B cell (primary cell): Measurements from ENCODE around the gene MLANA. TPM values are rescaled to one million over a fixed set of nuclear protein-coding genes. Genes with fewer than 3 reads are reported as not detected.

Experiments used
- ATAC-seq: fragments of 200-7000 bp; cut with Tn5 transposase; one replicate; pipeline ENCODE4 v1.10.0; 2021; ENCODE audit warnings: low read depth, mild to moderate bottlenecking, moderate number of reproducible peaks, moderate library complexity
- CTCF ChIA-PET: fragments of 350-600 bp; sonication (Branson Sonifier 250); formaldehyde crosslinking; loops from one replicate; lab custom pipeline; 2021; ENCODE audit warnings: antibody characterized with exemption, inconsistent platforms; lab: Charles Lee
- POLR2A ChIA-PET: fragments of 350-600 bp; sonication (Branson Sonifier 250); formaldehyde crosslinking; loops from one replicate; lab custom pipeline; 2021; ENCODE audit warnings: antibody characterized with exemption; lab: Charles Lee
- DNase-seq: peaks from one replicate; pipeline ENCODE4 v3.0.0; 2013
- H2AFZ ChIP-seq: 2 replicates; pipeline ENCODE4 v1.6.1; 2012; ENCODE audit warnings: mild to moderate bottlenecking, low read depth, low read length; ENCODE audit not compliant: insufficient read depth, poor library complexity, severe bottlenecking
- H3K27ac ChIP-seq, 2 donors: 1 replicate in 1 of 2; 2 replicates in 1 of 2; pipeline ENCODE4 v1.5.1; 2012 to 2013; ENCODE audit warnings: low read length in 2 of 2, mild to moderate bottlenecking in 2 of 2, moderate library complexity in 1 of 2
- H3K27me3 ChIP-seq, 4 experiments: fragments of 200-600 bp in 1 of 4; sonication (generic) in 1 of 4; replicated peaks in 1 of 4; 1 replicate in 2 of 4; 2 replicates in 2 of 4; pipeline versions ENCODE4 v1.6.1 to v1.7.0; 2013 to 2016; ENCODE audit warnings: low read length in 3 of 4, mild to moderate bottlenecking in 2 of 4, mixed read lengths in 1 of 4, moderate library complexity in 1 of 4; ENCODE audit not compliant: insufficient read depth in 4 of 4, control insufficient read depth in 3 of 4; ENCODE audit errors: control extremely low read depth in 1 of 4
- H3K36me3 ChIP-seq, 2 experiments: replicated peaks in 1 of 2; 1 replicate in 1 of 2; 2 replicates in 1 of 2; pipeline versions ENCODE4 v1.6.1 to v1.7.1; 2013; ENCODE audit warnings: low read length in 1 of 2; ENCODE audit not compliant: insufficient read depth in 2 of 2, control insufficient read depth in 1 of 2; ENCODE audit errors: control extremely low read depth in 1 of 2, extremely low read depth in 1 of 2
- H3K4me1 ChIP-seq, 2 donors: fragments of 200-600 bp in 1 of 2; sonication (generic) in 1 of 2; 1 replicate in 1 of 2; 2 replicates in 1 of 2; pipeline versions ENCODE4 v1.5.1 to v1.6.1; 2013 to 2017; ENCODE audit warnings: low read length in 2 of 2; ENCODE audit not compliant: control insufficient read depth in 2 of 2, insufficient read depth in 2 of 2
- H3K4me2 ChIP-seq: replicated peaks from 2 replicates; pipeline ENCODE3; 2012; ENCODE audit warnings: mild to moderate bottlenecking, low read depth, low read length; ENCODE audit not compliant: poor library complexity, severe bottlenecking
- H3K4me3 ChIP-seq, 5 experiments: fragments of 200-600 bp in 1 of 5; sonication (generic) in 1 of 5; 1 replicate in 3 of 5; 2 replicates in 2 of 5; pipeline versions ENCODE4 v1.5.1 to v1.7.0; 2011 to 2016; ENCODE audit warnings: low read length in 4 of 5, mild to moderate bottlenecking in 4 of 5, low read depth in 2 of 5, control low read depth in 1 of 5, moderate library complexity in 1 of 5; ENCODE audit not compliant: insufficient read depth in 1 of 5; ENCODE audit errors: control extremely low read depth in 1 of 5, extremely low read depth in 1 of 5
- H3K79me2 ChIP-seq: fragments of 200-600 bp; sonication (generic); one replicate; pipeline ENCODE4 v1.6.0; 2016; ENCODE audit warnings: low read length; ENCODE audit not compliant: control insufficient read depth, insufficient read depth
- H3K9ac ChIP-seq: fragments of 200-600 bp; sonication (generic); 2 replicates; pipeline ENCODE4 v1.6.1; 2017; ENCODE audit warnings: mild to moderate bottlenecking, low read length, moderate library complexity
- H3K9me3 ChIP-seq, 3 donors: one replicate each; pipeline versions ENCODE4 v1.6.1 to v1.7.1; 2013; ENCODE audit warnings: low read length in 2 of 3; ENCODE audit not compliant: control insufficient read depth in 2 of 3, insufficient read depth in 1 of 3; ENCODE audit errors: control extremely low read depth in 1 of 3
- H4K20me1 ChIP-seq: 2 replicates; pipeline ENCODE4 v1.6.0; 2012; ENCODE audit warnings: mild to moderate bottlenecking, low read length; ENCODE audit not compliant: insufficient read depth, control insufficient read depth, poor library complexity, severe bottlenecking
- H3K27ac Mint-ChIP-seq: one replicate; pipeline ENCODE4 v1.8.0; 2021; ENCODE audit warnings: mixed read lengths
- H3K27me3 Mint-ChIP-seq: one replicate; pipeline ENCODE4 v1.8.0; 2021; ENCODE audit warnings: mixed read lengths
- H3K4me1 Mint-ChIP-seq: one replicate; pipeline ENCODE4 v1.8.0; 2021; ENCODE audit warnings: mixed read lengths
- H3K4me3 Mint-ChIP-seq: one replicate; pipeline ENCODE4 v1.8.0; 2021; ENCODE audit warnings: mixed read lengths
- H3K9me3 Mint-ChIP-seq: one replicate; pipeline ENCODE4 v1.8.0; 2022; ENCODE audit warnings: mixed read lengths; ENCODE audit not compliant: insufficient read depth
- EZH2 ChIP-seq: IDR thresholded peaks from 2 replicates; pipeline ENCODE4 v1.6.1; 2012; ENCODE audit warnings: borderline replicate concordance, low read depth, mild to moderate bottlenecking, moderate library complexity, low read length; ENCODE audit not compliant: insufficient read depth, poor library complexity, severe bottlenecking
- WGBS: methylation state at CpG from one replicate; pipeline ENCODE4 v1.1.5; 2013; ENCODE audit warnings: missing lambda C conversion rate; ENCODE audit not compliant: insufficient coverage; 5-methylcytosine and 5-hydroxymethylcytosine counted together
- intact Hi-C: fragments of 100-400 bp; cut with micrococcal nuclease; formaldehyde crosslinking; loops from one replicate; pipeline ENCODE4 v1.10.0; 2022
- polyA plus RNA-seq: library from polyadenylated mRNA; depleted of rRNA; stranded (reverse); fragments of >200 nt; gene quantifications from 2 replicates; pipeline ENCODE4 v1.2.3, GENCODE V29; 2012
- total RNA-seq, 2 donors: library from RNA; stranded (reverse); fragments of 120-200 nt in 1 of 2; gene quantifications; 1 replicate in 1 of 2; 2 replicates in 1 of 2; pipeline versions ENCODE4 v1.2.3 to v1.2.4, GENCODE V29; 2013 to 2022
- TF ChIP-seq, protein P1 (sequence below): fragments of 200-600 bp; IDR thresholded peaks from one replicate; pipeline ENCODE4 v1.8.0; 2022; ENCODE audit warnings: antibody characterized with exemption, mild to moderate bottlenecking

Gene MLANA
- total and polyA plus RNA-seq, 2 donors (not counting 1 experiment from before 2014, with no cell fraction given) = not detected

DNA sequence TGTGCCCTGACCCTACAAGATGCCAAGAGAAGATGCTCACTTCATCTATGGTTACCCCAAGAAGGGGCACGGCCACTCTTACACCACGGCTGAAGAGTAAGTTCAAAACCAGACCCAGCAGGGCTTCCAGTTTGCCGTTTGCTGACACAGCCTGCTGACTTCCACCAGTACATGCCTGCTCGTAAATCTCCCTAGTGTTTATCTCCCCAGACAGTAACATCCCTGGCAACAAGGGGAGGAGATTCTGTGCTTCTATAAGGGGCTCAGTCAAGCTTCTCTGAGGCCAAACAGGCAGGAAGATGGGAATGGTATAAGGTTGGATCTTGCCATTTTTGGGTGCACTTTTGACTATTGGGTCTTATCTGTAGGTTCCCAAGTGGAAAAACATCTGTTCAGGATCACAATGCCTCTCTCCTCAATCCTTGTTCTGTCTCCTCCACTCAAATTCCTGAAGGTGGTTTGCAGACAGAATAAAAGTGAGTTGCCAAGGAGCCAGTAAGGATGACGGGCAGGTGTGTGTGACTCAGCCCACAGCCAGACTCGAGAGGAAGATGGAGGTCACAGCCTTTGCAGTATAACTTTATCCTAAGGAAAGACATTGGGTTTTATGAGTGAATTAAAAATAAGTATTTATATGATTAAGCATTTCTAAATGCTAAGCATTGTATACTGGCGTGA, 1.9 kb downstream of the MLANA start:
- H3K9ac ChIP-seq = no peak overlapping the region
- H3K9me3 ChIP-seq = no peaks in the 10 kb centered on the region
- Mint-ChIP-seq H3K9me3 (no peaks in the 10 kb centered on the region), H3K27me3 (no peaks in the 10 kb centered on the region), H3K27ac (no peak overlapping the region), H3K4me1 (no peaks in the 10 kb centered on the region), H3K4me3 (no peak overlapping the region)
- intact Hi-C loops = no loop called here
- no peaks in the 10 kb centered on the region for H4K20me1 ChIP-seq
- no peaks in the 10 kb centered on the region for H3K79me2 ChIP-seq
- H3K27me3 ChIP-seq = no peaks in the 10 kb centered on the region
- H3K4me3 ChIP-seq = no peak overlapping the region
- POLR2A ChIA-PET = no interaction called here
- no peak overlapping the region for H3K4me2 ChIP-seq
- no peak overlapping the region for H2AFZ ChIP-seq
- H3K27ac ChIP-seq = no peak overlapping the region
- ATAC-seq (no peak), DNase-seq (no peak)
- CTCF ChIA-PET = no interaction called here
- no peaks in the 10 kb centered on the region for H3K36me3 ChIP-seq
- WGBS = 64% methylated on average over 4 of the region's 7 CpGs
- TF ChIP-seq, protein P1, sequence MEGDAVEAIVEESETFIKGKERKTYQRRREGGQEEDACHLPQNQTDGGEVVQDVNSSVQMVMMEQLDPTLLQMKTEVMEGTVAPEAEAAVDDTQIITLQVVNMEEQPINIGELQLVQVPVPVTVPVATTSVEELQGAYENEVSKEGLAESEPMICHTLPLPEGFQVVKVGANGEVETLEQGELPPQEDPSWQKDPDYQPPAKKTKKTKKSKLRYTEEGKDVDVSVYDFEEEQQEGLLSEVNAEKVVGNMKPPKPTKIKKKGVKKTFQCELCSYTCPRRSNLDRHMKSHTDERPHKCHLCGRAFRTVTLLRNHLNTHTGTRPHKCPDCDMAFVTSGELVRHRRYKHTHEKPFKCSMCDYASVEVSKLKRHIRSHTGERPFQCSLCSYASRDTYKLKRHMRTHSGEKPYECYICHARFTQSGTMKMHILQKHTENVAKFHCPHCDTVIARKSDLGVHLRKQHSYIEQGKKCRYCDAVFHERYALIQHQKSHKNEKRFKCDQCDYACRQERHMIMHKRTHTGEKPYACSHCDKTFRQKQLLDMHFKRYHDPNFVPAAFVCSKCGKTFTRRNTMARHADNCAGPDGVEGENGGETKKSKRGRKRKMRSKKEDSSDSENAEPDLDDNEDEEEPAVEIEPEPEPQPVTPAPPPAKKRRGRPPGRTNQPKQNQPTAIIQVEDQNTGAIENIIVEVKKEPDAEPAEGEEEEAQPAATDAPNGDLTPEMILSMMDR = no peak
- TF ChIP-seq EZH2 = no peak
- no peaks in the 10 kb centered on the region for H3K4me1 ChIP-seq

DNA sequence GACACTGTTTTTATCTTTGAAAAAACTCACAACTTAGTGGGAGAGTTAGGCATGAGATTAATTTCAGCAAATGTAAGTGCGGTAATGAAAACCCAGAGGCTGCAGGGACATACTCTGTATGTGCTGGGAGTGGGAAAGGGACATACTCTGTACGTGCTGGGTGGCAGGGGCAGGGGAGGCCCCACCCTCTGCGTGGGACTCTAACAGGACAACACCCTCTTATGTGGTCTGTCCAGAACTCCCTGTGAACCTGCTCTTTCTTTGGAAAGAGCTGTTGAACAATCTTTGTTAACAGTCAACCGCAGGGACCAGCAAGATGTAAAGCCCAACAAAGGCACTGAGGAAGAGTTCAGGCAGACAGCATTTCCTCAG, 2.4 kb downstream of the MLANA start:
- no peak overlapping the region for H3K4me3 ChIP-seq
- H2AFZ ChIP-seq = no peak overlapping the region
- TF ChIP-seq, protein P1 = no peak
- no peak for TF ChIP-seq EZH2
- no peak for DNase-seq
- Mint-ChIP-seq H3K4me3 (no peak overlapping the region), H3K9me3 (no peaks in the 10 kb centered on the region), H3K27ac (no peak overlapping the region), H3K27me3 (no peaks in the 10 kb centered on the region), H3K4me1 (no peaks in the 10 kb centered on the region)
- ChIA-PET CTCF (no interaction called here), POLR2A (no interaction called here)
- no peaks in the 10 kb centered on the region for H3K27me3 ChIP-seq
- H4K20me1 ChIP-seq = no peaks in the 10 kb centered on the region
- H3K4me1 ChIP-seq = no peaks in the 10 kb centered on the region
- no peak overlapping the region for H3K9ac ChIP-seq
- no peaks in the 10 kb centered on the region for H3K79me2 ChIP-seq
- peaks cover 0 to 3% of the 10 kb centered on the region in 2 experiments for H3K36me3 ChIP-seq
- H3K9me3 ChIP-seq = no peaks in the 10 kb centered on the region
- intact Hi-C loops = no loop called here
- WGBS = 100% methylated on average over 4 of the region's 4 CpGs
- H3K4me2 ChIP-seq = no peak overlapping the region
- ATAC-seq = no peak
- H3K27ac ChIP-seq = no peak overlapping the region
